HG03520 (cell line): Measurements from ENCODE around the gene MCTP1.
"Not testable (repeated sequence)": the region's sequence is repeated elsewhere in the genome, so short reads cannot be mapped to it uniquely, and the experiment has no call there.

ENCODE experiments used
- ATAC-seq: cut with Tn5 transposase; IDR thresholded peaks from one replicate; pipeline ENCODE4 v1.9.1; 2021; ENCODE audit warnings: mild to moderate bottlenecking, moderate library complexity; ENCODE audit not compliant: unreplicated experiment

MCTP1 gene

GRCh38 chr5:94833851-94834250 is 451.0 kb downstream of the MCTP1 start:
- no peak for ATAC-seq

GRCh38 chr5:94832685-94833084 is 452.2 kb downstream of the MCTP1 start:
- ATAC-seq = no peak

- ATAC-seq = no peak
These were observed 454.4 kb downstream of the MCTP1 start for GRCh38 chr5:94830520-94830919.

- ATAC-seq = not testable (repeated sequence)
These were observed 456.7 kb downstream of the MCTP1 start for GRCh38 chr5:94828222-94828621.

- ATAC-seq = no peak
These were observed 464.4 kb downstream of the MCTP1 start for GRCh38 chr5:94820488-94820887.

GRCh38 chr5:94818904-94819303 is 466.0 kb downstream of the MCTP1 start:
- no peak for ATAC-seq

- no peak for ATAC-seq
These were observed 469.4 kb downstream of the MCTP1 start for GRCh38 chr5:94815313-94816039.

GRCh38 chr5:94812232-94812631 is 472.7 kb downstream of the MCTP1 start:
- no peak for ATAC-seq

- ATAC-seq = no peak
These were observed 473.6 kb downstream of the MCTP1 start for GRCh38 chr5:94811331-94811730.

- ATAC-seq = no peak
These were observed 474.0 kb downstream of the MCTP1 start for GRCh38 chr5:94810877-94811276.

- no peak for ATAC-seq
These were observed 474.6 kb downstream of the MCTP1 start for GRCh38 chr5:94810281-94810680.

GRCh38 chr5:94808497-94808896 is 476.4 kb downstream of the MCTP1 start:
- ATAC-seq = no peak

- no peak for ATAC-seq
These were observed 476.9 kb downstream of the MCTP1 start for GRCh38 chr5:94807985-94808384.

GRCh38 chr5:94802450-94802849 is 482.4 kb downstream of the MCTP1 start:
- ATAC-seq = no peak

GRCh38 chr5:94796586-94796985 is 488.3 kb downstream of the MCTP1 start:
- ATAC-seq = no peak

- peak; percentile 39 for ATAC-seq
These were observed 491.1 kb downstream of the MCTP1 start for GRCh38 chr5:94793816-94794198.

- peak; percentile 100 for ATAC-seq
These were observed 491.6 kb downstream of the MCTP1 start for GRCh38 chr5:94793113-94793815.

- no peak for ATAC-seq
These were observed 493.1 kb downstream of the MCTP1 start for GRCh38 chr5:94791829-94792228.

GRCh38 chr5:94788527-94788926 is 496.4 kb downstream of the MCTP1 start:
- no peak for ATAC-seq

- ATAC-seq = no peak
These were observed 500.1 kb downstream of the MCTP1 start for GRCh38 chr5:94784536-94785505.

- ATAC-seq = no peak
These were observed 502.5 kb downstream of the MCTP1 start for GRCh38 chr5:94782383-94782782.
